HepG2 (cell line): Measurements from ENCODE around the gene PTMA. TPM values are rescaled to one million over a fixed set of nuclear protein-coding genes. Genes with fewer than 3 reads are reported as not detected.

ENCODE experiments used
- ATF7-NPFF ChIP-seq: sonication (generic); formaldehyde crosslinking; IDR thresholded peaks from 2 replicates; pipeline ENCODE4 v1.8.1; 2023; ENCODE audit warnings: mild to moderate bottlenecking, low read depth, missing genetic modification reagents, moderate library complexity
- CBX1 ChIP-seq: IDR thresholded peaks from one replicate; pipeline ENCODE4 v1.6.1; 2016; ENCODE audit warnings: antibody characterized with exemption, low read depth
- CREM ChIP-seq, 2 experiments: sonication (generic) in 1 of 2; formaldehyde crosslinking in 1 of 2; IDR thresholded peaks; 2 replicates each; pipeline versions ENCODE4 v1.4.0 to v1.6.1; 2016 to 2020; ENCODE audit warnings: antibody characterized with exemption in 1 of 2, mild to moderate bottlenecking in 1 of 2, missing genetic modification reagents in 1 of 2
- EED ChIP-seq: sonication (generic); formaldehyde crosslinking; IDR thresholded peaks from 2 replicates; pipeline ENCODE4 v1.5.0; 2020; ENCODE audit warnings: mild to moderate bottlenecking, missing genetic modification reagents
- FOXA1 ChIP-seq, 2 experiments: fragments of 450-650 bp in 1 of 2; sonication (generic) in 1 of 2; formaldehyde crosslinking in 1 of 2; IDR thresholded peaks; 2 replicates each; pipeline versions ENCODE4 v1.4.0 to v1.6.1; 2016 to 2020; ENCODE audit warnings: missing genetic modification reagents in 1 of 2
- MYC ChIP-seq: sonication (generic); formaldehyde crosslinking; IDR thresholded peaks from 2 replicates; pipeline ENCODE4 v1.9.0; 2021; ENCODE audit warnings: missing genetic modification reagents, borderline replicate concordance
- SPEN ChIP-seq: sonication (generic); formaldehyde crosslinking; IDR thresholded peaks from 2 replicates; pipeline ENCODE4 v1.5.1; 2020; ENCODE audit warnings: low read depth, mild to moderate bottlenecking, missing genetic modification reagents
- polyA plus RNA-seq, 8 experiments: library from polyadenylated mRNA; depleted of rRNA in 3 of 8; stranded (reverse) in 7 of 8; unstranded in 1 of 8; fragments of >200 nt; fragmentation: Illumina TruSeq in 4 of 8; extraction: Trizol in 4 of 8; gene quantifications; 2 replicates each; pipeline versions ENCODE4 v1.2.1 to v1.2.3, GENCODE V29; 2011 to 2016; ENCODE audit warnings: low read depth in 4 of 8, missing spikeins in 1 of 8, mixed read lengths in 1 of 8; ENCODE audit not compliant: insufficient read depth in 1 of 8
- total RNA-seq, 5 experiments: library from RNA; depleted of rRNA; stranded (reverse); fragments of >200 nt; fragmentation: Illumina TruSeq; extraction: Trizol; gene quantifications; 2 replicates each; pipeline ENCODE4 v1.2.3, GENCODE V29; 2016; ENCODE audit warnings: low read depth in 1 of 5
- TF ChIP-seq, protein P1 (sequence below): sonication (generic); formaldehyde crosslinking; IDR thresholded peaks from 2 replicates; pipeline ENCODE4 v1.4.0; 2020; ENCODE audit warnings: mild to moderate bottlenecking, missing genetic modification reagents
- TF ChIP-seq, protein P2 (sequence below): sonication (generic); formaldehyde crosslinking; conservative IDR thresholded peaks from 2 replicates; pipeline ENCODE4 v1.4.0; 2020; ENCODE audit warnings: missing genetic modification reagents
- TF ChIP-seq, protein P3 (sequence below): sonication (generic); formaldehyde crosslinking; IDR thresholded peaks from 2 replicates; pipeline ENCODE4 v1.8.1; 2023; ENCODE audit warnings: missing genetic modification reagents, inconsistent platforms, borderline replicate concordance
- TF ChIP-seq, protein P4 (sequence below): sonication (generic); formaldehyde crosslinking; IDR thresholded peaks from 2 replicates; pipeline ENCODE4 v1.8.1; 2023; ENCODE audit warnings: missing genetic modification reagents, mild to moderate bottlenecking, borderline replicate concordance
- TF ChIP-seq, protein P5 (sequence below): conservative IDR thresholded peaks from 2 replicates; pipeline ENCODE4 v1.6.1; 2018; ENCODE audit warnings: missing genetic modification reagents

The PTMA gene
- total and polyA plus RNA-seq, 2 of the 13 experiments (the other 11 are each of a cell fraction or from before 2014, with no cell fraction given), result 190 to 1,086 TPM

DNA sequence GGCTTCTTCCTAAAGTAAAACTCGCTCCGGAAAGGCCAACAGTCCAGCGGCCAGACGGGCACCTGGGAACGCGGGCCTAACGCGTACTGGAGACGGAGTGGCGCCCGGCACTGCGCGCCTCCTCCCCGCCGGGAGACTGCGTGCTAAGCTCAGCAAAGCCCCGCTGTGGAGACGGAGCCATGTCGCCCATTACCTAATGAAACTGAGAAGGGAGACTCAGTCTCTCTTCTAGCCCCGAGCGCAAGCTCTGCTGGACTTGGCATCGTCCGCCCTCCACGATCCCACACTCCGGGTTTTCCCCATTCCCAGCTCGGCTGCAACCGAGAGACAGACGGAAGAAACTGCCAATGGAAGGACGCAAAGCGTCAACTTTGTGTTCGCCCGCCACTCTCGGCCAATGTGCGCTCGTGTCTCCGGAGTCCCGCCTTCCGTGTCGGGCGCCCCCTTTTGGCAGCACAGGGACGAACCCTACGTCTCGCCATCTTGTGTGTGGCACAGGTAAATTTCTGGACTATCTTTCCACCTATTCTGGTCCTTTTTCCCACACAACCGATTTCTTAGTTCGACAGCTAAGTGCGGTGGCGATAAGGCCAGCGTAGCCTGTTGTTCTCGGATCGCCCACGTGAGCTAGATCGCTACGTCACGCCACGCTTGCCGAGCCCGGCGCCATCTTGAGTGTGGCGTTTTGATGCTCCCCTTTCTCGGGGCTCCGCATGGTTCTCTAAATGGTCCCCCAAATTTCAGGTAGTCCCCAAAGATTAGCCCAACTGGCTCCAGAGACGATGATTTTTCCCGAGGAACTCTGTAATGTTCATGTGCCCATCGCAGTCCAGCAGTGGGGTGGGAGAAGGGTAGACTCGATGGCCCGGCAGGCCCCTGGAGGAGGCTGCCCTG lies 1.3 kb upstream of the PTMA start (continued):
- TF ChIP-seq, protein P1, sequence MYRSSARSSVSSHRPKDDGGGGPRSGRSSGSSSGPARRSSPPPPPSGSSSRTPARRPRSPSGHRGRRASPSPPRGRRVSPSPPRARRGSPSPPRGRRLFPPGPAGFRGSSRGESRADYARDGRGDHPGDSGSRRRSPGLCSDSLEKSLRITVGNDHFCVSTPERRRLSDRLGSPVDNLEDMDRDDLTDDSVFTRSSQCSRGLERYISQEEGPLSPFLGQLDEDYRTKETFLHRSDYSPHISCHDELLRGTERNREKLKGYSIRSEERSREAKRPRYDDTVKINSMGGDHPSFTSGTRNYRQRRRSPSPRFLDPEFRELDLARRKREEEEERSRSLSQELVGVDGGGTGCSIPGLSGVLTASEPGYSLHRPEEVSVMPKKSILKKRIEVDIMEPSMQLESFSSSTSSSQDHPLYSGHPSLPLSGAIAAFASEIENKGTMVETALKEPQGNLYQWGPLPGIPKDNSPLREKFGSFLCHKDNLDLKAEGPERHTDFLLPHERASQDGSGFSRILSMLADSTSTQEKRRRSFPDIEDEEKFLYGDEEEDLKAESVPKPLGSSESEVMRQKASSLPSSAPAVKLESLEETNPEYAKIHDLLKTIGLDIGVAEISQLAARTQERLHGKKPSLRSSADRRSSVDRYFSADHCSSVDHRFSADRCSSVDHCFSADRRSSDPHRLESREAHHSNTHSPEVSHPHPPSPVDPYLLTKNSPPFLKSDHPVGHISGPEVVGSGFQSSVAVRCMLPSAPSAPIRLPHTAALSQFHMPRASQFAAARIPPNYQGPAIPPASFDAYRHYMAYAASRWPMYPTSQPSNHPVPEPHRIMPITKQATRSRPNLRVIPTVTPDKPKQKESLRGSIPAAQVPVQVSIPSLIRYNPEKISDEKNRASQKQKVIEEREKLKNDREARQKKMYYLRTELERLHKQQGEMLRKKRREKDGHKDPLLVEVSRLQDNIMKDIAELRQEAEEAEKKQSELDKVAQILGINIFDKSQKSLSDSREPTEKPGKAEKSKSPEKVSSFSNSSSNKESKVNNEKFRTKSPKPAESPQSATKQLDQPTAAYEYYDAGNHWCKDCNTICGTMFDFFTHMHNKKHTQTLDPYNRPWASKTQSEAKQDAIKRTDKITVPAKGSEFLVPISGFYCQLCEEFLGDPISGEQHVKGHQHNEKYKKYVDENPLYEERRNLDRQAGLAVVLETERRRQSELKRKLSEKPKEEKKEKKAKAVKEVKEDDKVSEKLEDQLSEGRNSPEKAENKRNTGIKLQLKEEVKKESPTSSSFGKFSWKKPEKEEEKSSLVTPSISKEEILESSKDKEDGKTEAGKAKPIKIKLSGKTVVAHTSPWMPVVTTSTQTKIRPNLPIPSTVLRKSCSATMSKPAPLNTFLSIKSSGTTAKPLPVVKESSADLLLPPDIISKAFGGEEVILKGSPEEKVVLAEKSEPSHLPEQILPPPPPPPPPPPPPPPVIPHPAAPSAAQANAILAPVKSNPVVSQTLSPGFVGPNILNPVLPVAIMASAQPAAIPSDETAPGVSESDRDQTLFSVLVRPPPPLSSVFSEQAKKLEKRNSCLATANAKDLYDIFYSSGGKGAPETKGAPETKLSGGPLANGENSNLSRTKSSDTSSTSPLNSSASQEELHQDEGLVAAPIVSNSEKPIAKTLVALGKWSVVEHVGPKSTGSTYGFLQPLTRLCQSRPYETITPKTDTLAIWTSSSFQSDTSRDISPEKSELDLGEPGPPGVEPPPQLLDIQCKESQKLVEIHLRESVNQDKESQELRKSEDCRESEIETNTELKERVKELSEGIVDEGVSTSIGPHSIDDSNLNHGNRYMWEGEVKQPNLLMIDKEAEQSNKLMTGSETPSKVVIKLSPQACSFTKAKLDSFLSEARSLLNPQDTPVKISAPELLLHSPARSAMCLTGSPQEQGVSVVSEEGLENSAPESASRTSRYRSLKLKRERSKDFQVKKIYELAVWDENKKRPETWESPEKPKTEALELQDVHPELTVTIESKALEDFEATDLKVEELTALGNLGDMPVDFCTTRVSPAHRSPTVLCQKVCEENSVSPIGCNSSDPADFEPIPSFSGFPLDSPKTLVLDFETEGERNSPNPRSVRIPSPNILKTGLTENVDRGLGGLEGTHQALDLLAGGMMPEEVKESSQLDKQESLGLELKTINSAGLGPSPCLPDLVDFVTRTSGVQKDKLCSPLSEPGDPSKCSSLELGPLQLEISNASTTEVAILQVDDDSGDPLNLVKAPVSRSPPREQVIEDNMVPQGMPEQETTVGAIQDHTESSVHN (CRISPR knock-in tag), result no peak
- TF ChIP-seq, protein P2, sequence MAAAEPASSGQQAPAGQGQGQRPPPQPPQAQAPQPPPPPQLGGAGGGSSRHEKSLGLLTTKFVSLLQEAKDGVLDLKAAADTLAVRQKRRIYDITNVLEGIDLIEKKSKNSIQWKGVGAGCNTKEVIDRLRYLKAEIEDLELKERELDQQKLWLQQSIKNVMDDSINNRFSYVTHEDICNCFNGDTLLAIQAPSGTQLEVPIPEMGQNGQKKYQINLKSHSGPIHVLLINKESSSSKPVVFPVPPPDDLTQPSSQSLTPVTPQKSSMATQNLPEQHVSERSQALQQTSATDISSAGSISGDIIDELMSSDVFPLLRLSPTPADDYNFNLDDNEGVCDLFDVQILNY (CRISPR knock-in tag), result no peak
- TF ChIP-seq, protein P3, sequence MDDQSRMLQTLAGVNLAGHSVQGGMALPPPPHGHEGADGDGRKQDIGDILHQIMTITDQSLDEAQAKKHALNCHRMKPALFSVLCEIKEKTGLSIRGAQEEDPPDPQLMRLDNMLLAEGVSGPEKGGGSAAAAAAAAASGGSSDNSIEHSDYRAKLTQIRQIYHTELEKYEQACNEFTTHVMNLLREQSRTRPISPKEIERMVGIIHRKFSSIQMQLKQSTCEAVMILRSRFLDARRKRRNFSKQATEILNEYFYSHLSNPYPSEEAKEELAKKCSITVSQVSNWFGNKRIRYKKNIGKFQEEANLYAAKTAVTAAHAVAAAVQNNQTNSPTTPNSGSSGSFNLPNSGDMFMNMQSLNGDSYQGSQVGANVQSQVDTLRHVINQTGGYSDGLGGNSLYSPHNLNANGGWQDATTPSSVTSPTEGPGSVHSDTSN (CRISPR knock-in tag), result no peak; the same call in 1 of the 2 replicates
- TF ChIP-seq EED (CRISPR knock-in tag) (no peak; the same call in 1 of the 2 replicates), MYC (peak; percentile 83), SPEN (CRISPR knock-in tag) (peak; percentile 24; the same call in 1 of the 2 replicates), CBX1 (no peak), CREM (IDR thresholded peaks at IDR 0.05) (peak; percentile 86), CREM (CRISPR knock-in tag; IDR thresholded peaks at IDR 0.05) (peak; percentile 45; the same call in 1 of the 2 replicates), ATF7-NPFF (peak; percentile 89), FOXA1 (IDR thresholded peaks at IDR 0.05) (no peak), FOXA1 (CRISPR knock-in tag; IDR thresholded peaks at IDR 0.05) (no peak)
- TF ChIP-seq, protein P4, sequence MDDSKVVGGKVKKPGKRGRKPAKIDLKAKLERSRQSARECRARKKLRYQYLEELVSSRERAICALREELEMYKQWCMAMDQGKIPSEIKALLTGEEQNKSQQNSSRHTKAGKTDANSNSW (CRISPR knock-in tag), result peak; percentile 95; the same call in 1 of the 2 replicates
- TF ChIP-seq, protein P5, sequence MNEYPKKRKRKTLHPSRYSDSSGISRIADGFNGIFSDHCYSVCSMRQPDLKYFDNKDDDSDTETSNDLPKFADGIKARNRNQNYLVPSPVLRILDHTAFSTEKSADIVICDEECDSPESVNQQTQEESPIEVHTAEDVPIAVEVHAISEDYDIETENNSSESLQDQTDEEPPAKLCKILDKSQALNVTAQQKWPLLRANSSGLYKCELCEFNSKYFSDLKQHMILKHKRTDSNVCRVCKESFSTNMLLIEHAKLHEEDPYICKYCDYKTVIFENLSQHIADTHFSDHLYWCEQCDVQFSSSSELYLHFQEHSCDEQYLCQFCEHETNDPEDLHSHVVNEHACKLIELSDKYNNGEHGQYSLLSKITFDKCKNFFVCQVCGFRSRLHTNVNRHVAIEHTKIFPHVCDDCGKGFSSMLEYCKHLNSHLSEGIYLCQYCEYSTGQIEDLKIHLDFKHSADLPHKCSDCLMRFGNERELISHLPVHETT (CRISPR knock-in tag), result no peak
